ENCODE measurements around the gene C9orf50.
A peak's percentile ranks its signal among the peaks of the same experiment; 100 is the strongest.

C9orf50 gene

GRCh38 chr9:129629251-129629820, 8.4 kb upstream of the C9orf50 start:
- DNase-seq = no peak

- no peak for DNase-seq
These were observed 7.8 kb upstream of the C9orf50 start for GRCh38 chr9:129628709-129629108.

- DNase-seq = no peak
These were observed 6.9 kb upstream of the C9orf50 start for GRCh38 chr9:129627556-129628440.

GRCh38 chr9:129626625-129627284, 5.9 kb upstream of the C9orf50 start:
- no peak for DNase-seq

- DNase-seq = peak; percentile 53
These were observed 5.3 kb upstream of the C9orf50 start, which contains the start of gene NTMT1 for GRCh38 chr9:129626079-129626624. Gene NTMT1 (plus strand): TSS chr9:129626163. CDS start chr9:129632704, 6,541 bp downstream.

- DNase-seq = no peak
These were observed 4.0 kb upstream of the C9orf50 start for GRCh38 chr9:129624947-129625346.

GRCh38 chr9:129624168-129624759, 3.4 kb upstream of the C9orf50 start:
- DNase-seq = no peak

- DNase-seq = no peak
These were observed 2.4 kb upstream of the C9orf50 start for GRCh38 chr9:129623331-129623730.

- no peak for DNase-seq
These were observed 873 bp downstream of the C9orf50 start for GRCh38 chr9:129619787-129620668.

GRCh38 chr9:129617167-129617566, 3.7 kb downstream of the C9orf50 start:
- no peak for DNase-seq

- no peak for DNase-seq
These were observed 5.3 kb downstream of the C9orf50 start for GRCh38 chr9:129615407-129616285.

- DNase-seq = no peak
These were observed 6.0 kb downstream of the C9orf50 start for GRCh38 chr9:129614932-129615331.

GRCh38 chr9:129613520-129614175, 7.3 kb downstream of the C9orf50 start:
- DNase-seq = no peak

GRCh38 chr9:129612815-129613519, 7.9 kb downstream of the C9orf50 start:
- DNase-seq = no peak

GRCh38 chr9:129612123-129612522, 8.8 kb downstream of the C9orf50 start:
- no peak for DNase-seq

- DNase-seq = no peak
These were observed 9.5 kb downstream of the C9orf50 start for GRCh38 chr9:129611307-129611800.

- peak; percentile 24 for DNase-seq
These were observed 10.2 kb downstream of the C9orf50 start for GRCh38 chr9:129610473-129611306.

GRCh38 chr9:129610213-129610472, 10.8 kb downstream of the C9orf50 start:
- no peak for DNase-seq

Measured in NCI-H1048 (cell line).